Common myeloid progenitor, CD34-positive (primary cell): Measurements from ENCODE around the gene C17orf107.
A peak's percentile ranks its signal among the peaks of the same experiment; 100 is the strongest.

ENCODE experiments used
- CTCF ChIA-PET: fragments of 350-600 bp; sonication (Branson Sonifier 250); formaldehyde crosslinking; loops from one replicate; lab custom pipeline; 2021; ENCODE audit warnings: antibody characterized with exemption; lab: Charles Lee
- POLR2A ChIA-PET: fragments of 350-600 bp; sonication (Branson Sonifier 250); formaldehyde crosslinking; loops from one replicate; lab custom pipeline; 2021; ENCODE audit warnings: antibody characterized with exemption; lab: Charles Lee
- DNase-seq, 3 donors: peaks; one replicate each; pipeline versions ENCODE4 v3.0.0 to v3.0.0-alpha.2; 2013
- H3K27ac ChIP-seq, 2 experiments: 1 replicate in 1 of 2; 2 replicates in 1 of 2; pipeline ENCODE4 v1.7.0; 2013; ENCODE audit warnings: inconsistent platforms in 2 of 2, low read length in 2 of 2, mild to moderate bottlenecking in 2 of 2, low read depth in 1 of 2, moderate library complexity in 1 of 2; ENCODE audit not compliant: severe bottlenecking in 2 of 2, insufficient read depth in 1 of 2, poor library complexity in 1 of 2
- H3K27me3 ChIP-seq, 5 experiments: replicated peaks in 2 of 5; 1 replicate in 3 of 5; 2 replicates in 2 of 5; pipeline versions ENCODE4 v1.6.1 to v1.7.0; 2013; ENCODE audit warnings: low read length in 4 of 5, mild to moderate bottlenecking in 2 of 5, moderate library complexity in 2 of 5, inconsistent platforms in 1 of 5; ENCODE audit not compliant: insufficient read depth in 5 of 5, control insufficient read depth in 4 of 5
- H3K36me3 ChIP-seq, 4 experiments: 1 replicate in 2 of 4; 2 replicates in 2 of 4; pipeline versions ENCODE4 v1.6.1 to v1.7.0; 2013; ENCODE audit warnings: low read length in 3 of 4, control low read depth in 1 of 4, mild to moderate bottlenecking in 1 of 4; ENCODE audit not compliant: control insufficient read depth in 4 of 4, insufficient read depth in 4 of 4
- H3K4me1 ChIP-seq, 4 experiments: 1 replicate in 3 of 4; 2 replicates in 1 of 4; pipeline versions ENCODE4 v1.6.1 to v1.7.1; 2013; ENCODE audit warnings: low read length in 3 of 4, mild to moderate bottlenecking in 3 of 4, control low read depth in 1 of 4, inconsistent platforms in 1 of 4, moderate library complexity in 1 of 4; ENCODE audit not compliant: control insufficient read depth in 4 of 4, insufficient read depth in 4 of 4; ENCODE audit errors: control extremely low read depth in 1 of 4
- H3K4me3 ChIP-seq, 7 experiments: 1 replicate in 4 of 7; 2 replicates in 3 of 7; pipeline versions ENCODE4 v1.5.1 to v1.7.0; 2013; ENCODE audit warnings: mild to moderate bottlenecking in 7 of 7, low read length in 6 of 7, moderate library complexity in 6 of 7, inconsistent platforms in 2 of 7, low read depth in 2 of 7, control low read depth in 1 of 7; ENCODE audit not compliant: insufficient read depth in 4 of 7, control insufficient read depth in 1 of 7; ENCODE audit errors: extremely low read depth in 1 of 7
- H3K9me3 ChIP-seq, 5 experiments: 1 replicate in 4 of 5; 2 replicates in 1 of 5; pipeline versions ENCODE4 v1.6.1 to v1.7.1; 2013; ENCODE audit warnings: low read length in 4 of 5, mild to moderate bottlenecking in 2 of 5, inconsistent platforms in 1 of 5, low read depth in 1 of 5, moderate library complexity in 1 of 5; ENCODE audit not compliant: control insufficient read depth in 4 of 5, insufficient read depth in 2 of 5; ENCODE audit errors: control extremely low read depth in 1 of 5
- WGBS: methylation state at CpG from one replicate; pipeline ENCODE4 v1.1.5; 2013; ENCODE audit not compliant: insufficient coverage; 5-methylcytosine and 5-hydroxymethylcytosine counted together

The C17orf107 gene

GRCh38 chr17:4872786-4873185 is 26.6 kb upstream of the C17orf107 start:
- 47% methylated on average over 8 of the region's 8 CpGs for WGBS
- peaks cover 0 to 3% (median 0%) of the 10 kb centered on the region in 4 experiments for H3K4me1 ChIP-seq
- H3K27me3 ChIP-seq, result no peaks in the 10 kb centered on the region
- no peaks in the 10 kb centered on the region for H3K9me3 ChIP-seq
- peaks cover 0 to 2% (median 0%) of the 10 kb centered on the region in 4 experiments for H3K36me3 ChIP-seq
- ChIA-PET POLR2A (interaction anchor here (0.6 kb wide), 1 partner anchor 91 kb away, joined by 4 read pairs; no protein-coding TSS in a partner anchor), CTCF (interaction anchor here (1.0 to 1.1 kb wide), 2 partner anchors 8 to 15 kb away, joined by 3 to 4 read pairs; no protein-coding TSS in a partner anchor)
- no peak overlapping the region for H3K27ac ChIP-seq
- H3K4me3 ChIP-seq, result no peak overlapping the region
- no peak for DNase-seq

- Histone ChIP-seq H3K27ac (no peak overlapping the region), H3K27me3 (no peaks in the 10 kb centered on the region), H3K4me1 (peaks cover 0 to 3% (median 0%) of the 10 kb centered on the region in 4 experiments), H3K9me3 (no peaks in the 10 kb centered on the region), H3K36me3 (peaks cover 0 to 17% (median 5%) of the 10 kb centered on the region in 4 experiments), H3K4me3 (no peak overlapping the region)
- 100% methylated on average over 5 of the region's 5 CpGs for WGBS
- ChIA-PET POLR2A (no interaction called here), CTCF (interaction anchor here (0.9 to 1.4 kb wide), 3 partner anchors 12 to 32 kb away, joined by 3 to 4 read pairs (median 3); no protein-coding TSS in a partner anchor)
- no peak for DNase-seq
Observed at GRCh38 chr17:4877089-4877488, 22.2 kb upstream of the C17orf107 start.

GRCh38 chr17:4879601-4880000 is 19.7 kb upstream of the C17orf107 start:
- CTCF ChIA-PET, result interaction anchor here (1.9 to 6.2 kb wide), 3 partner anchors 10 to 92 kb away, joined by 4 to 40 read pairs (median 5); partner anchors contain the start of genes C17orf107, GLTPD2 and VMO1
- Histone ChIP-seq H3K27ac (no peak overlapping the region), H3K27me3 (no peaks in the 10 kb centered on the region), H3K36me3 (peaks cover 2 to 20% (median 12%) of the 10 kb centered on the region in 4 experiments), H3K4me1 (no peaks in the 10 kb centered on the region), H3K4me3 (no peak overlapping the region), H3K9me3 (no peaks in the 10 kb centered on the region)
- no peak for DNase-seq
- 64% methylated on average over 3 of the region's 4 CpGs for WGBS
- POLR2A ChIA-PET, result no interaction called here

- peaks cover 2 to 33% (median 21%) of the 10 kb centered on the region in 4 experiments for H3K36me3 ChIP-seq
Observed at GRCh38 chr17:4880857-4881256, 18.5 kb upstream of the C17orf107 start.

GRCh38 chr17:4881761-4882555 is 17.4 kb upstream of the C17orf107 start:
- Histone ChIP-seq H3K4me1 (no peaks in the 10 kb centered on the region), H3K36me3 (peaks cover 2 to 44% (median 28%) of the 10 kb centered on the region in 4 experiments), H3K9me3 (no peaks in the 10 kb centered on the region), H3K27me3 (no peaks in the 10 kb centered on the region), H3K4me3 (no peak overlapping the region), H3K27ac (no peak overlapping the region)
- WGBS, result 79% methylated on average over 2 of the region's 9 CpGs
- DNase-seq, result peak; percentile 38 to 51 (median 50)
- ChIA-PET POLR2A (no interaction called here), CTCF (interaction anchor here (0.8 to 6.2 kb wide), 14 partner anchors 16 to 179 kb away, joined by 3 to 40 read pairs (median 4); partner anchors contain the start of genes ARRB2, C17orf107, GLTPD2 and MED11)

More at GRCh38 chr17:4880857-4881256, 18.5 kb upstream of the C17orf107 start:
- no peaks in the 10 kb centered on the region for H3K9me3 ChIP-seq
- no peaks in the 10 kb centered on the region for H3K4me1 ChIP-seq
- CTCF ChIA-PET, result interaction anchor here (0.7 to 6.2 kb wide), 18 partner anchors 8 to 178 kb away, joined by 3 to 40 read pairs (median 4); partner anchors contain the start of genes ARRB2, C17orf107, GLTPD2 and MED11
- WGBS, result 98% methylated on average over 11 of the region's 15 CpGs
- no peaks in the 10 kb centered on the region for H3K27me3 ChIP-seq
- POLR2A ChIA-PET, result interaction anchor here (0.8 kb wide), 1 partner anchor 71 kb away, joined by 6 read pairs; no protein-coding TSS in a partner anchor
- no peak for DNase-seq
- no peak overlapping the region for H3K27ac ChIP-seq
- H3K4me3 ChIP-seq, result no peak overlapping the region

GRCh38 chr17:4884489-4884888 is 14.8 kb upstream of the C17orf107 start:
- no peak for DNase-seq
- peaks cover 7 to 44% (median 30%) of the 10 kb centered on the region in 4 experiments for H3K36me3 ChIP-seq
- WGBS, result 96% methylated on average over 4 of the region's 4 CpGs
- ChIA-PET CTCF (interaction anchor here (1.3 to 6.2 kb wide), 4 partner anchors 8 to 251 kb away, joined by 3 to 40 read pairs (median 4); partner anchors contain the start of genes GLTPD2 and VMO1), POLR2A (no interaction called here)
- H3K27me3 ChIP-seq, result no peaks in the 10 kb centered on the region
- no peaks in the 10 kb centered on the region for H3K4me1 ChIP-seq
- no peak overlapping the region for H3K27ac ChIP-seq
- H3K9me3 ChIP-seq, result no peaks in the 10 kb centered on the region
- no peak overlapping the region for H3K4me3 ChIP-seq
